NCI-H2196 treated with DMSO at 0.1 percent for 48 hours (cell line): ENCODE data around the gene ARRB1.
"Not testable (repeated sequence)": the region's sequence is repeated elsewhere in the genome, so short reads cannot be mapped to it uniquely, and the experiment has no call there.

ENCODE experiments used
- DNase-seq: peaks from one replicate; lab custom pipeline; 2025; ENCODE audit not compliant: unreplicated experiment; lab: John Stamatoyannopoulos, UW

The ARRB1 gene

GRCh38 chr11:75351541-75351790 is at the start of gene ARRB1:
Gene ARRB1, minus strand, starts transcription at chr11:75351661. Its CDS starts 54 bp downstream, at chr11:75351607.
- no peak for DNase-seq

- no peak for DNase-seq
These were observed 48.8 kb upstream of the ARRB1 start for GRCh38 chr11:75400146-75400865.

- DNase-seq, result peak; percentile 92
These were observed 48.1 kb upstream of the ARRB1 start, which contains the start of gene RPS3 for GRCh38 chr11:75399344-75400145. Gene RPS3, plus strand, starts transcription at chr11:75399518. Its CDS starts 30 bp downstream, at chr11:75399548.

GRCh38 chr11:75398906-75399305 is 47.4 kb upstream of the ARRB1 start:
- DNase-seq, result no peak

GRCh38 chr11:75394085-75394840 is 42.8 kb upstream of the ARRB1 start:
- DNase-seq, result no peak

- no peak for DNase-seq
These were observed 38.5 kb upstream of the ARRB1 start for GRCh38 chr11:75389925-75390324.

GRCh38 chr11:75389276-75389605 is 37.8 kb upstream of the ARRB1 start:
- no peak for DNase-seq

GRCh38 chr11:75388386-75389275 is 37.2 kb upstream of the ARRB1 start:
- DNase-seq, result peak; percentile 80

GRCh38 chr11:75387736-75388294 is 36.4 kb upstream of the ARRB1 start:
- no peak for DNase-seq

GRCh38 chr11:75386942-75387630 is 35.6 kb upstream of the ARRB1 start:
- DNase-seq, result no peak

- peak; percentile 72 for DNase-seq
These were observed 33.1 kb upstream of the ARRB1 start for GRCh38 chr11:75384438-75385080.

GRCh38 chr11:75383246-75383645 is 31.8 kb upstream of the ARRB1 start:
- DNase-seq, result no peak

GRCh38 chr11:75380716-75381420 is 29.4 kb upstream of the ARRB1 start:
- no peak for DNase-seq

GRCh38 chr11:75380245-75380644 is 28.8 kb upstream of the ARRB1 start:
- DNase-seq, result no peak

- DNase-seq, result not testable (repeated sequence)
These were observed 27.3 kb upstream of the ARRB1 start for GRCh38 chr11:75378776-75379175.

- DNase-seq, result no peak
These were observed 24.7 kb upstream of the ARRB1 start for GRCh38 chr11:75376175-75376574.

- no peak for DNase-seq
These were observed 24.2 kb upstream of the ARRB1 start for GRCh38 chr11:75375626-75376025.

- DNase-seq, result no peak
These were observed 23.2 kb upstream of the ARRB1 start for GRCh38 chr11:75374646-75375045.

GRCh38 chr11:75373201-75373600 is 21.7 kb upstream of the ARRB1 start:
- DNase-seq, result no peak
